Ascending aorta (tissue), 2 donors: ENCODE results near the gene ADGRL3. TPM values are rescaled to one million over a fixed set of nuclear protein-coding genes. Genes with fewer than 3 reads are reported as not detected.

Source experiments
- DNase-seq, 2 donors: peaks; one replicate each; pipeline ENCODE4 v3.0.0-alpha.2; 2019; ENCODE audit warnings: low spot score in 2 of 2
- H3K27ac ChIP-seq, 2 donors: fragments of 200-600 bp; sonication (generic); one replicate each; pipeline ENCODE4 v1.5.1; 2016 to 2017; ENCODE audit warnings: mild to moderate bottlenecking in 1 of 2
- H3K27me3 ChIP-seq: fragments of 200-600 bp; sonication (generic); one replicate; pipeline ENCODE4 v1.5.1; 2017
- H3K36me3 ChIP-seq, 2 donors: fragments of 200-600 bp; sonication (generic); one replicate each; pipeline ENCODE4 v1.5.1; 2016
- H3K4me1 ChIP-seq, 2 donors: fragments of 200-600 bp; sonication (generic); one replicate each; pipeline ENCODE4 v1.5.1; 2016 to 2017; ENCODE audit warnings: mild to moderate bottlenecking in 1 of 2
- H3K4me3 ChIP-seq, 2 donors: fragments of 200-600 bp; sonication (generic); one replicate each; pipeline ENCODE4 v1.5.1; 2016 to 2017; ENCODE audit warnings: mild to moderate bottlenecking in 1 of 2
- H3K9me3 ChIP-seq, 2 donors: fragments of 200-600 bp; sonication (generic); one replicate each; pipeline ENCODE4 v1.5.1; 2016
- CTCF ChIP-seq, 3 experiments: fragments of 200-600 bp in 2 of 3; fragments of 450-650 bp in 1 of 3; sonication (generic) in 2 of 3; IDR thresholded peaks; one replicate each; pipeline ENCODE4 v1.5.1; 2016 to 2019; ENCODE audit warnings: antibody characterized with exemption in 3 of 3, mild to moderate bottlenecking in 1 of 3, moderate library complexity in 1 of 3
- intact Hi-C: fragments of 100-400 bp; cut with DNase I; formaldehyde crosslinking; loops from one replicate; pipeline ENCODE4 v1.15.1; 2023
- total RNA-seq: library from RNA; depleted of rRNA; stranded (reverse); fragments of >200 nt; gene quantifications from one replicate; pipeline ENCODE4 v1.1.0, GENCODE V29; 2016

The ADGRL3 gene
- total RNA-seq, 1 donor from 2014 or later = 22.2 TPM

- intact Hi-C loops = no loop called here
- no peak overlapping the region for H3K4me3 ChIP-seq
These were observed 664.2 kb downstream of the ADGRL3 start for GRCh38 chr4:61864286-61864685.

DNA sequence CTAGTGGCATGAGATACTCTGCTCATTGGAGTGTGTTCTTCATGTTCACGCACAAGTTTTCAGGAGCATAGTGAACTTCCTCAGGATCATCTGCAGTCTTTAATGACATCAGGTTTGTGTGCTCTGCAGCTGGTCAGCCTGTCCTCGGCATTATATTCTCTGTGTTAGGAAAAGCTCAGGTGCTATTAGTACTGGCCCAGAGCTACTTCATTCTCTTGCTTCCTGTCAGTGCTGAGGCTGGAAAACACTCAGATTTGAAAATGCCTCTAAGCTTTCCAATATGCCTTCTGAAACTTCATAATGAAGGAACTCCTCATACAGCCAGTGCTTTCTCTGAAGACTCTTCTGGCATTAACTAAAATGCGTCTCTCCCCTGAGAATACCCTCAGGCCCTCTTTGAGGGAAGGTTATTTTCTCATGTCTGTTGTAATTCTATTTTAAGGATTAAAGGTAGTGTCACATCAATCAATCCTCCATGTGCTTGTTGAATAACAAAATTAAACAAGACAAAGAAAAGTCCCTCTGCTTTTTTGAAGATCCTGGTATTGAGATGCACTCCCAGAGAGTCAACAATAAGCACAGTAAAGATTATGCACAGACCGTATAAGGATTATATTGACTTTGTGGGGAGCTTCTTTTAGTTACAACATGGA, 666.4 kb downstream of the ADGRL3 start:
- DNase-seq = no peak
- Histone ChIP-seq H3K9me3 (no peaks in the 10 kb centered on the region), H3K4me1 (no peaks in the 10 kb centered on the region), H3K27ac (no peak overlapping the region), H3K4me3 (no peak overlapping the region), H3K27me3 (no peaks in the 10 kb centered on the region), H3K36me3 (no peaks in the 10 kb centered on the region)
- no peak for TF ChIP-seq CTCF (IDR thresholded peaks at IDR 0.05)
- intact Hi-C loops = no loop called here

More at GRCh38 chr4:61864286-61864685, 664.2 kb downstream of the ADGRL3 start:
- DNase-seq = no peak
- H3K4me1 ChIP-seq = no peaks in the 10 kb centered on the region
- H3K27me3 ChIP-seq = no peaks in the 10 kb centered on the region
- no peak for TF ChIP-seq CTCF (IDR thresholded peaks at IDR 0.05)
- no peaks in the 10 kb centered on the region for H3K36me3 ChIP-seq
- H3K27ac ChIP-seq = no peak overlapping the region
- no peaks in the 10 kb centered on the region for H3K9me3 ChIP-seq

GRCh38 chr4:61872983-61873382, 672.9 kb downstream of the ADGRL3 start:
- no peaks in the 10 kb centered on the region for H3K9me3 ChIP-seq
- no peaks in the 10 kb centered on the region for H3K4me1 ChIP-seq
- intact Hi-C loops = no loop called here
- no peaks in the 10 kb centered on the region for H3K27me3 ChIP-seq
- H3K27ac ChIP-seq = no peak overlapping the region
- H3K36me3 ChIP-seq = no peaks in the 10 kb centered on the region
- no peak for TF ChIP-seq CTCF (IDR thresholded peaks at IDR 0.05)
- no peak for DNase-seq
- no peak overlapping the region for H3K4me3 ChIP-seq

GRCh38 chr4:61877266-61877665, 677.1 kb downstream of the ADGRL3 start:
- H3K9me3 ChIP-seq = no peaks in the 10 kb centered on the region
- H3K4me1 ChIP-seq = no peaks in the 10 kb centered on the region
- no peaks in the 10 kb centered on the region for H3K36me3 ChIP-seq
- no peak for DNase-seq
- no peak overlapping the region for H3K4me3 ChIP-seq
- no peak overlapping the region for H3K27ac ChIP-seq
- no peaks in the 10 kb centered on the region for H3K27me3 ChIP-seq
- intact Hi-C loops = no loop called here
- TF ChIP-seq CTCF (IDR thresholded peaks at IDR 0.05) = no peak

GRCh38 chr4:61877893-61878292, 677.8 kb downstream of the ADGRL3 start:
- intact Hi-C loops = no loop called here
- Histone ChIP-seq H3K4me1 (no peaks in the 10 kb centered on the region), H3K36me3 (no peaks in the 10 kb centered on the region), H3K27ac (no peak overlapping the region), H3K4me3 (no peak overlapping the region), H3K27me3 (no peaks in the 10 kb centered on the region), H3K9me3 (no peaks in the 10 kb centered on the region)
- no peak for TF ChIP-seq CTCF (IDR thresholded peaks at IDR 0.05)
- no peak for DNase-seq

GRCh38 chr4:61882381-61882780, 682.3 kb downstream of the ADGRL3 start:
- no peak overlapping the region for H3K4me3 ChIP-seq
- H3K4me1 ChIP-seq = no peaks in the 10 kb centered on the region
- no peaks in the 10 kb centered on the region for H3K36me3 ChIP-seq
- intact Hi-C loops = no loop called here
- H3K27me3 ChIP-seq = no peaks in the 10 kb centered on the region
- no peak overlapping the region for H3K27ac ChIP-seq
- DNase-seq = no peak
- H3K9me3 ChIP-seq = no peaks in the 10 kb centered on the region
- TF ChIP-seq CTCF (IDR thresholded peaks at IDR 0.05) = no peak
